ENCODE measurements around the gene INTS6.

The INTS6 gene

GRCh38 chr13:51465124-51465523 lies 12.3 kb upstream of the INTS6 start:
- no peak for TF ChIP-seq CTCF (IDR thresholded peaks at IDR 0.05; ENCODE audit: control extremely low read depth, extremely low read depth, low read depth, missing control alignments)
- POLR2A ChIA-PET, result interaction anchor here (1.0 kb wide), 1 partner anchor 12 kb away, joined by 3 read pairs; the partner anchor contains the start of gene INTS6
- DNase-seq (ENCODE audit: extremely low spot score), result no peak
- CTCF ChIA-PET, result interaction anchor here (1.1 to 1.7 kb wide), 5 partner anchors 9 to 37 kb away, joined by 3 to 6 read pairs (median 3); no protein-coding TSS in a partner anchor

- POLR2A ChIA-PET, result no interaction called here
- CTCF ChIA-PET, result interaction anchor here (1.4 kb wide), 1 partner anchor 341 kb away, joined by 5 read pairs; no protein-coding TSS in a partner anchor
- TF ChIP-seq CTCF (IDR thresholded peaks at IDR 0.05; ENCODE audit: control extremely low read depth, extremely low read depth, low read depth, missing control alignments), result no peak
- DNase-seq (ENCODE audit: extremely low spot score), result no peak
Measured at GRCh38 chr13:51457086-51457815, 4.4 kb upstream of the INTS6 start.

- ChIA-PET POLR2A (interaction anchor here (0.5 kb wide), 1 partner anchor 12 kb away, joined by 4 read pairs; no protein-coding TSS in a partner anchor), CTCF (interaction anchor here (1.4 kb wide), 2 partner anchors 121 to 341 kb away, joined by 3 to 5 read pairs; no protein-coding TSS in a partner anchor)
- TF ChIP-seq CTCF (IDR thresholded peaks at IDR 0.05; ENCODE audit: control extremely low read depth, extremely low read depth, low read depth, missing control alignments), result no peak
- no peak for DNase-seq (ENCODE audit: extremely low spot score)
Measured at GRCh38 chr13:51456510-51456909, 3.7 kb upstream of the INTS6 start.

GRCh38 chr13:51455532-51455931 lies 2.7 kb upstream of the INTS6 start:
- no peak for TF ChIP-seq CTCF (IDR thresholded peaks at IDR 0.05; ENCODE audit: control extremely low read depth, extremely low read depth, low read depth, missing control alignments)
- no peak for DNase-seq (ENCODE audit: extremely low spot score)
- CTCF ChIA-PET, result interaction anchor here (0.9 to 2.4 kb wide), 6 partner anchors 9 to 342 kb away, joined by 3 to 7 read pairs (median 4); no protein-coding TSS in a partner anchor
- POLR2A ChIA-PET, result no interaction called here

- CTCF ChIA-PET, result interaction anchor here (0.8 to 2.4 kb wide), 11 partner anchors 11 to 344 kb away, joined by 3 to 7 read pairs (median 3); no protein-coding TSS in a partner anchor
- no peak for DNase-seq (ENCODE audit: extremely low spot score)
- no peak for TF ChIP-seq CTCF (IDR thresholded peaks at IDR 0.05; ENCODE audit: control extremely low read depth, extremely low read depth, low read depth, missing control alignments)
- POLR2A ChIA-PET, result interaction anchor here (0.5 to 2.1 kb wide), 7 partner anchors 29 to 309 kb away, joined by 3 to 9 read pairs (median 7); no protein-coding TSS in a partner anchor
Measured at GRCh38 chr13:51453959-51454703, 1.3 kb upstream of the INTS6 start.

Data from GM10248 (cell line).